ENCODE measurements around the gene MRC1. TPM values are rescaled to one million over a fixed set of nuclear protein-coding genes. Genes with fewer than 3 reads are reported as not detected.
"Not testable (repeated sequence)": the region's sequence is repeated elsewhere in the genome, so short reads cannot be mapped to it uniquely, and the experiment has no call there.

The MRC1 gene
- total RNA-seq, 4 donors from 2014 or later, result 14.9 to 51.8 (median 28.0) TPM

DNA sequence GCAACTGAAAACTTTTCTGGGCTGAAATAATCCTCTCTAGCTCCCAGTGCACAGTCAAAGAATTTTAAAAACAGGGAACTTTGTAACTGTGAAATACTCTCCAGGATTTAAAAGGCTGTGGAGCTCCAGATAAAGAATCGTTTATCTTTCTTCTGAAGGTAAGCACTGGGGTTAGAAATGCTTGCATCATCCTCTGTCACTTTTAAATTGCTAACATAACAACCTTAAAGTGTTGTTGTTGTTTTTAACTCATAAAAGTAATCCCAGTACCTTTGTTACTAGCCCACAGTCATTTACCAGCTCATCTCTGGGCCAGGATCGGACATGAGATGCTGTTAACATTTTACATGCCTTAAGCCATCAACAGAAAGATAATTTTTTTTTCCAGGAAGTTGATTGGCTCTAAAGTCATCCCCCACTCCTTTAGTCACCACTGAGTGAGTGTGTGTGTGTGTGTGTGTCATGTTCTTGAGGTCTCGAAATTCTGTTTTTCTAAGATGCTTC is 142.8 kb downstream of the MRC1 start, which contains the start of gene SLC39A12:
Gene SLC39A12 (plus strand): TSS at position 51 of the 504 bp plus-strand sequence. CDS start 1,359 bp downstream, outside the sequence.
- intact Hi-C loops (cut with DNase I; ENCODE audit: low total_unique reads), result no loop called here
- no peaks in the 10 kb centered on the region for H3K27me3 ChIP-seq
- no peak within 1 kb of the TSS for H3K27ac ChIP-seq
- H3K36me3 ChIP-seq, result no peaks in the 10 kb centered on the region
- DNase-seq, result no peak
- no peaks in the 10 kb centered on the region for H3K9me3 ChIP-seq
- H3K4me1 ChIP-seq, result no peaks in the 10 kb centered on the region
- H3K4me3 ChIP-seq, result no peak within 1 kb of the TSS
- no peak for TF ChIP-seq POLR2A (IDR thresholded peaks at IDR 0.05)
- TF ChIP-seq CTCF (IDR thresholded peaks at IDR 0.05), result no peak

- DNase-seq; H3K27me3 ChIP-seq; H3K4me3 ChIP-seq; H3K9me3 ChIP-seq; H3K27ac ChIP-seq; H3K4me1 ChIP-seq; H3K36me3 ChIP-seq; intact Hi-C loops (cut with DNase I; ENCODE audit: low total_unique reads): not testable (repeated sequence)
Measured at GRCh38 chr10:17954372-17954771, 145.2 kb downstream of the MRC1 start.

GRCh38 chr10:17954861-17955260 is 145.7 kb downstream of the MRC1 start:
- Histone ChIP-seq H3K27me3 (no peaks in the 10 kb centered on the region), H3K27ac (no peak overlapping the region), H3K4me3 (no peak overlapping the region), H3K36me3 (no peaks in the 10 kb centered on the region), H3K9me3 (no peaks in the 10 kb centered on the region), H3K4me1 (no peaks in the 10 kb centered on the region)
- no peak for DNase-seq
- intact Hi-C loops (cut with DNase I; ENCODE audit: low total_unique reads), result no loop called here
- TF ChIP-seq CTCF (IDR thresholded peaks at IDR 0.05) (no peak), POLR2A (IDR thresholded peaks at IDR 0.05) (no peak)

GRCh38 chr10:17958049-17958448 is 148.9 kb downstream of the MRC1 start:
- Histone ChIP-seq H3K9me3 (no peaks in the 10 kb centered on the region), H3K36me3 (no peaks in the 10 kb centered on the region), H3K4me3 (no peak overlapping the region), H3K27ac (no peak overlapping the region), H3K4me1 (no peaks in the 10 kb centered on the region), H3K27me3 (no peaks in the 10 kb centered on the region)
- TF ChIP-seq POLR2A (IDR thresholded peaks at IDR 0.05) (no peak), CTCF (IDR thresholded peaks at IDR 0.05) (no peak)
- DNase-seq, result no peak
- intact Hi-C loops (cut with DNase I; ENCODE audit: low total_unique reads), result no loop called here

- intact Hi-C loops (cut with DNase I; ENCODE audit: low total_unique reads), result no loop called here
Measured at GRCh38 chr10:17959870-17960269, 150.7 kb downstream of the MRC1 start.

More at GRCh38 chr10:17959870-17960269, 150.7 kb downstream of the MRC1 start:
- no peak for DNase-seq
- no peak for TF ChIP-seq POLR2A (IDR thresholded peaks at IDR 0.05)
- no peak for TF ChIP-seq CTCF (IDR thresholded peaks at IDR 0.05)
- no peaks in the 10 kb centered on the region for H3K27me3 ChIP-seq
- no peaks in the 10 kb centered on the region for H3K9me3 ChIP-seq
- no peaks in the 10 kb centered on the region for H3K4me1 ChIP-seq
- H3K27ac ChIP-seq, result no peak overlapping the region
- H3K36me3 ChIP-seq, result no peaks in the 10 kb centered on the region
- no peak overlapping the region for H3K4me3 ChIP-seq

MicroRNAs within 50 kb of the gene (microRNA counts, 767-probe panel; counts per million panel counts)
- 0 counts per million in 2 donors for microRNA hsa-miR-511

Small RNAs within 50 kb of the gene (microRNA-seq; reads per million reads assigned to microRNA genes)
- 2.9 reads per million for gene MIR511 (ENCODE audit: borderline microRNAs expressed, borderline replicate concordance)

Small RNAs within 50 kb of the gene (small RNA-seq; reads per million reads assigned to genes)
- not detected for gene MIR511

Other genes with a start within 250 kb of the MRC1 start
- 10 to 100 TPM in 3 of 4 donors, 1 to 10 TPM in 1; 2.6 to 48.9 (median 18.4) TPM for gene HACD1, start 192.0 kb upstream of the MRC1 start, total RNA-seq
- 10 to 100 TPM in 3 of 4 donors, 1 to 10 TPM in 1; 3.6 to 31.5 (median 19.9) TPM for gene STAM, start 165.2 kb upstream of the MRC1 start, total RNA-seq
- 1 to 10 TPM in 1 of 4 donors, under 1 TPM in 2, not detected in 1; 0.59 to 1.2 (median 0.73) TPM for gene TMEM236, start 57.1 kb upstream of the MRC1 start, total RNA-seq
- gene SLC39A12, start 142.6 kb downstream of the MRC1 start, total RNA-seq, result not detected

All from uterus (tissue), 4 donors.